K562 (cell line): ENCODE data around the gene CDT1. TPM values are rescaled to one million over a fixed set of nuclear protein-coding genes. Genes with fewer than 3 reads are reported as not detected.

Experiments used
- ATF7 ChIP-seq: fragments of 450-650 bp; IDR thresholded peaks from 2 replicates; pipeline ENCODE4 v1.7.1; 2014; ENCODE audit warnings: mild to moderate bottlenecking, moderate library complexity
- DDX20 ChIP-seq: fragments of 450-650 bp; IDR thresholded peaks from 2 replicates; pipeline ENCODE4 v1.6.1; 2016; ENCODE audit warnings: missing genetic modification characterization, low read depth, mild to moderate bottlenecking, missing compliant biosample characterization, moderate library complexity
- DMBX1 ChIP-seq: fragments of 250-450 bp; sonication (Bioruptor Pico); IDR thresholded peaks from 2 replicates; pipeline ENCODE4 v1.8.0; 2022; ENCODE audit warnings: inconsistent platforms, mild to moderate bottlenecking, moderate library complexity, borderline replicate concordance
- ETV5 ChIP-seq: sonication (generic); formaldehyde crosslinking; IDR thresholded peaks from 2 replicates; pipeline ENCODE4 v1.4.0; 2020; ENCODE audit warnings: low read depth, mild to moderate bottlenecking, missing genetic modification reagents
- IRF2 ChIP-seq: sonication (generic); formaldehyde crosslinking; IDR thresholded peaks from 2 replicates; pipeline ENCODE4 v1.8.1; 2022; ENCODE audit warnings: mild to moderate bottlenecking, missing genetic modification reagents
- MBD2 ChIP-seq: sonication (generic); IDR thresholded peaks from 2 replicates; pipeline ENCODE4 v1.6.1; 2016; ENCODE audit warnings: low read depth, borderline replicate concordance
- NR2C2 ChIP-seq, 2 experiments: fragments of 200-800 bp in 1 of 2; sonication (Bioruptor generic) in 1 of 2; sonication (generic) in 1 of 2; formaldehyde crosslinking in 1 of 2; IDR thresholded peaks; 2 replicates each; pipeline versions ENCODE4 v1.6.1 to v1.8.0; 2016 to 2022; ENCODE audit warnings: mild to moderate bottlenecking in 1 of 2, missing compliant biosample characterization in 1 of 2, missing genetic modification characterization in 1 of 2, missing genetic modification reagents in 1 of 2
- RBM39 ChIP-seq: fragments of 200-400 bp; formaldehyde crosslinking; optimal IDR thresholded peaks from 2 replicates; pipeline ENCODE3; 2018; ENCODE audit warnings: low read depth, low read length
- SMAD4 ChIP-seq: fragments of 250-450 bp; sonication (Bioruptor Pico); conservative IDR thresholded peaks from 2 replicates; pipeline ENCODE4 v1.8.0; 2021; ENCODE audit warnings: inconsistent platforms, mild to moderate bottlenecking, moderate library complexity
- TOE1 ChIP-seq, 2 experiments: fragments of 450-650 bp in 1 of 2; sonication (generic) in 1 of 2; formaldehyde crosslinking in 1 of 2; IDR thresholded peaks; 2 replicates each; pipeline versions ENCODE4 v1.7.1 to v1.8.0; 2016 to 2022; ENCODE audit warnings: borderline replicate concordance in 2 of 2, mild to moderate bottlenecking in 2 of 2, antibody characterized with exemption in 1 of 2, inconsistent platforms in 1 of 2, low read depth in 1 of 2, missing genetic modification reagents in 1 of 2, moderate library complexity in 1 of 2
- ZBED1 ChIP-seq: IDR thresholded peaks from 2 replicates; pipeline ENCODE4 v1.6.1; 2014
- ZNF146 ChIP-seq: IDR thresholded peaks from one replicate; pipeline ENCODE4 v1.6.1; 2018; ENCODE audit warnings: missing compliant biosample characterization; ENCODE audit not compliant: unreplicated experiment
- ZNF696 ChIP-seq: fragments of 250-450 bp; sonication (Bioruptor Pico); conservative IDR thresholded peaks from 2 replicates; pipeline ENCODE4 v1.4.0; 2020; ENCODE audit warnings: mild to moderate bottlenecking, moderate library complexity
- polyA plus RNA-seq, 8 experiments: library from polyadenylated mRNA; depleted of rRNA in 4 of 8; stranded (reverse) in 5 of 8; unstranded in 3 of 8; fragments of >200 nt; fragmentation: Nextera tagmentation in 2 of 8; fragmentation: Illumina TruSeq in 1 of 8; extraction: Ambion mirVana in 2 of 8; extraction: Trizol in 1 of 8; gene quantifications; 2 replicates each; pipeline versions ENCODE4 v1.2.1 to v1.2.3, GENCODE V29; 2011 to 2014; ENCODE audit warnings: inconsistent platforms in 1 of 8, missing spikeins in 1 of 8
- total RNA-seq, 7 experiments: library from RNA; depleted of rRNA in 6 of 7; stranded (reverse); fragments of >200 nt in 6 of 7; fragmentation: Illumina TruSeq in 2 of 7; extraction: Trizol in 2 of 7; gene quantifications; 2 replicates each; pipeline versions ENCODE4 v1.2.1 to v1.2.3, GENCODE V29; 2011 to 2021; ENCODE audit warnings: low replicate concordance in 1 of 7
- TF ChIP-seq, protein P1 (sequence below): sonication (generic); formaldehyde crosslinking; IDR thresholded peaks from 2 replicates; pipeline ENCODE4 v1.8.1; 2023; ENCODE audit warnings: missing genetic modification reagents, mild to moderate bottlenecking, borderline replicate concordance
- TF ChIP-seq, protein P2 (sequence below), 2 experiments: fragments of 450-650 bp; IDR thresholded peaks; 2 replicates each; pipeline ENCODE4 v1.6.1; 2018; ENCODE audit warnings: mild to moderate bottlenecking in 2 of 2, low read depth in 1 of 2; ENCODE audit not compliant: partially characterized antibody in 2 of 2
- TF ChIP-seq, protein P3 (sequence below): fragments of 450-650 bp; formaldehyde crosslinking; IDR thresholded peaks from 2 replicates; pipeline ENCODE4 v1.4.0; 2022; ENCODE audit warnings: missing genetic modification characterization

CDT1 gene
- total and polyA plus RNA-seq, 9 of the 15 experiments (the other 6 are each of a cell fraction or from before 2014, with no cell fraction given): 0.92 to 178 (median 14.2) TPM

DNA sequence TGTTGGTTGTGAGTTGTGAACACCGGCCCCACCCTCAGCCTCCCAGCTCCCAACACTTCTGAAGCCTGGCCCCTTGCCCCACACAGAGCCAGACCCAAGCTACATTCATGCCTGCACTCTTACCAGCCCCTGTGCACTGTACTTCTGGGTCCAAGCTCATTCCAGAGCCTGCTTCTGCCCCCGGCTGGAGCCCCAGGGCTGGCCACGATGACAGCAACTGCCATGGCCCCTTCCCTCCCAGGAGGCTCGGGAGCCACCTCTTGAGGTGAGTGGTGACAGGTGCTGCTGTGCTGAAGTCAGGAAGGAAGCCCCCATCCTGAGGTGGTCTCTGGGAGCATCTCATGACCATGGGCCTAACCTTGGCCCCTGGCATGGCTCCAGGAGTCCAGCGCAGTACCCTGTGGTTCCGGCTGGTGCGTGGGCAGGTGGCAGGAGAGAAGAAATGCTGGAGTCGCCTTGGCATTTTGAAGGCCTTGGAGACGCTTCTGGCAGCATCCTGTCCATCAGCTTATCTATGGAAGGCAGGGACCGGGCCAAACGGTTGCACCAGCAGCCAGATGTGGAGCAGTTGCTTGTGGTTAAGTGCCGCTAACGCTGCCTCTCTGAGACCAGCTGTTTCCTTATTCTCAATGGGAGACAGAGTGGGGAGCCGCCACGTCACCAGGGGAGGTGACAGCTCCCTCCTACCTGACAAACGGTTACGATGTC is 3.9 kb upstream of the CDT1 start (continued):
- TF ChIP-seq, protein P1, sequence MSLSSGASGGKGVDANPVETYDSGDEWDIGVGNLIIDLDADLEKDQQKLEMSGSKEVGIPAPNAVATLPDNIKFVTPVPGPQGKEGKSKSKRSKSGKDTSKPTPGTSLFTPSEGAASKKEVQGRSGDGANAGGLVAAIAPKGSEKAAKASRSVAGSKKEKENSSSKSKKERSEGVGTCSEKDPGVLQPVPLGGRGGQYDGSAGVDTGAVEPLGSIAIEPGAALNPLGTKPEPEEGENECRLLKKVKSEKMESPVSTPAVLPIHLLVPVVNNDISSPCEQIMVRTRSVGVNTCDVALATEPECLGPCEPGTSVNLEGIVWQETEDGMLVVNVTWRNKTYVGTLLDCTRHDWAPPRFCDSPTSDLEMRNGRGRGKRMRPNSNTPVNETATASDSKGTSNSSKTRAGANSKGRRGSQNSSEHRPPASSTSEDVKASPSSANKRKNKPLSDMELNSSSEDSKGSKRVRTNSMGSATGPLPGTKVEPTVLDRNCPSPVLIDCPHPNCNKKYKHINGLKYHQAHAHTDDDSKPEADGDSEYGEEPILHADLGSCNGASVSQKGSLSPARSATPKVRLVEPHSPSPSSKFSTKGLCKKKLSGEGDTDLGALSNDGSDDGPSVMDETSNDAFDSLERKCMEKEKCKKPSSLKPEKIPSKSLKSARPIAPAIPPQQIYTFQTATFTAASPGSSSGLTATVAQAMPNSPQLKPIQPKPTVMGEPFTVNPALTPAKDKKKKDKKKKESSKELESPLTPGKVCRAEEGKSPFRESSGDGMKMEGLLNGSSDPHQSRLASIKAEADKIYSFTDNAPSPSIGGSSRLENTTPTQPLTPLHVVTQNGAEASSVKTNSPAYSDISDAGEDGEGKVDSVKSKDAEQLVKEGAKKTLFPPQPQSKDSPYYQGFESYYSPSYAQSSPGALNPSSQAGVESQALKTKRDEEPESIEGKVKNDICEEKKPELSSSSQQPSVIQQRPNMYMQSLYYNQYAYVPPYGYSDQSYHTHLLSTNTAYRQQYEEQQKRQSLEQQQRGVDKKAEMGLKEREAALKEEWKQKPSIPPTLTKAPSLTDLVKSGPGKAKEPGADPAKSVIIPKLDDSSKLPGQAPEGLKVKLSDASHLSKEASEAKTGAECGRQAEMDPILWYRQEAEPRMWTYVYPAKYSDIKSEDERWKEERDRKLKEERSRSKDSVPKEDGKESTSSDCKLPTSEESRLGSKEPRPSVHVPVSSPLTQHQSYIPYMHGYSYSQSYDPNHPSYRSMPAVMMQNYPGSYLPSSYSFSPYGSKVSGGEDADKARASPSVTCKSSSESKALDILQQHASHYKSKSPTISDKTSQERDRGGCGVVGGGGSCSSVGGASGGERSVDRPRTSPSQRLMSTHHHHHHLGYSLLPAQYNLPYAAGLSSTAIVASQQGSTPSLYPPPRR (CRISPR knock-in tag): 0 out of 2 replicates have a peak, but pooled peaks have one; percentile 76
- peak; percentile 74 for TF ChIP-seq ATF7
- TF ChIP-seq ETV5 (CRISPR knock-in tag): peak; percentile 88
- no peak for TF ChIP-seq TOE1 (IDR thresholded peaks at IDR 0.05; ENCODE audit: borderline replicate concordance)
- TF ChIP-seq TOE1 (CRISPR knock-in tag; IDR thresholded peaks at IDR 0.05; ENCODE audit: borderline replicate concordance, low read depth): 0 out of 2 replicates have a peak, but pooled peaks have one; percentile 49
- TF ChIP-seq SMAD4: peak; percentile 94
- TF ChIP-seq ZBED1: peak; percentile 65; the same call in 1 of the 2 replicates
- TF ChIP-seq ZNF696 (CRISPR knock-in tag): no peak
- TF ChIP-seq MBD2: peak; percentile 76; the same call in 1 of the 2 replicates
- TF ChIP-seq DMBX1 (CRISPR knock-in tag): peak; percentile 88
- TF ChIP-seq, protein P2, sequence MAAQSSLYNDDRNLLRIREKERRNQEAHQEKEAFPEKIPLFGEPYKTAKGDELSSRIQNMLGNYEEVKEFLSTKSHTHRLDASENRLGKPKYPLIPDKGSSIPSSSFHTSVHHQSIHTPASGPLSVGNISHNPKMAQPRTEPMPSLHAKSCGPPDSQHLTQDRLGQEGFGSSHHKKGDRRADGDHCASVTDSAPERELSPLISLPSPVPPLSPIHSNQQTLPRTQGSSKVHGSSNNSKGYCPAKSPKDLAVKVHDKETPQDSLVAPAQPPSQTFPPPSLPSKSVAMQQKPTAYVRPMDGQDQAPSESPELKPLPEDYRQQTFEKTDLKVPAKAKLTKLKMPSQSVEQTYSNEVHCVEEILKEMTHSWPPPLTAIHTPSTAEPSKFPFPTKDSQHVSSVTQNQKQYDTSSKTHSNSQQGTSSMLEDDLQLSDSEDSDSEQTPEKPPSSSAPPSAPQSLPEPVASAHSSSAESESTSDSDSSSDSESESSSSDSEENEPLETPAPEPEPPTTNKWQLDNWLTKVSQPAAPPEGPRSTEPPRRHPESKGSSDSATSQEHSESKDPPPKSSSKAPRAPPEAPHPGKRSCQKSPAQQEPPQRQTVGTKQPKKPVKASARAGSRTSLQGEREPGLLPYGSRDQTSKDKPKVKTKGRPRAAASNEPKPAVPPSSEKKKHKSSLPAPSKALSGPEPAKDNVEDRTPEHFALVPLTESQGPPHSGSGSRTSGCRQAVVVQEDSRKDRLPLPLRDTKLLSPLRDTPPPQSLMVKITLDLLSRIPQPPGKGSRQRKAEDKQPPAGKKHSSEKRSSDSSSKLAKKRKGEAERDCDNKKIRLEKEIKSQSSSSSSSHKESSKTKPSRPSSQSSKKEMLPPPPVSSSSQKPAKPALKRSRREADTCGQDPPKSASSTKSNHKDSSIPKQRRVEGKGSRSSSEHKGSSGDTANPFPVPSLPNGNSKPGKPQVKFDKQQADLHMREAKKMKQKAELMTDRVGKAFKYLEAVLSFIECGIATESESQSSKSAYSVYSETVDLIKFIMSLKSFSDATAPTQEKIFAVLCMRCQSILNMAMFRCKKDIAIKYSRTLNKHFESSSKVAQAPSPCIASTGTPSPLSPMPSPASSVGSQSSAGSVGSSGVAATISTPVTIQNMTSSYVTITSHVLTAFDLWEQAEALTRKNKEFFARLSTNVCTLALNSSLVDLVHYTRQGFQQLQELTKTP (IDR thresholded peaks at IDR 0.05; ENCODE audit: low read depth in 1 of 2, partially characterized antibody in 2 of 2): peak in 1 of 2 experiments; percentile 70
- no peak for TF ChIP-seq ZNF146 (CRISPR knock-in tag)
- no peak for TF ChIP-seq DDX20 (tag)
- peak; percentile 65 for TF ChIP-seq NR2C2 (CRISPR knock-in tag; IDR thresholded peaks at IDR 0.05)
- TF ChIP-seq NR2C2 (tag; IDR thresholded peaks at IDR 0.05): no peak
- TF ChIP-seq, protein P3, sequence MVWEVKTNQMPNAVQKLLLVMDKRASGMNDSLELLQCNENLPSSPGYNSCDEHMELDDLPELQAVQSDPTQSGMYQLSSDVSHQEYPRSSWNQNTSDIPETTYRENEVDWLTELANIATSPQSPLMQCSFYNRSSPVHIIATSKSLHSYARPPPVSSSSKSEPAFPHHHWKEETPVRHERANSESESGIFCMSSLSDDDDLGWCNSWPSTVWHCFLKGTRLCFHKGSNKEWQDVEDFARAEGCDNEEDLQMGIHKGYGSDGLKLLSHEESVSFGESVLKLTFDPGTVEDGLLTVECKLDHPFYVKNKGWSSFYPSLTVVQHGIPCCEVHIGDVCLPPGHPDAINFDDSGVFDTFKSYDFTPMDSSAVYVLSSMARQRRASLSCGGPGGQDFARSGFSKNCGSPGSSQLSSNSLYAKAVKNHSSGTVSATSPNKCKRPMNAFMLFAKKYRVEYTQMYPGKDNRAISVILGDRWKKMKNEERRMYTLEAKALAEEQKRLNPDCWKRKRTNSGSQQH (CRISPR knock-in tag): no peak
- TF ChIP-seq IRF2: no peak
- TF ChIP-seq RBM39: no peak
